SK-N-SH (cell line): ENCODE data around the gene SLX4IP. TPM values are rescaled to one million over a fixed set of nuclear protein-coding genes. Genes with fewer than 3 reads are reported as not detected.

Source experiments
- CTCF ChIA-PET: fragments of 300-600, 350-600 bp; formaldehyde crosslinking; extraction: SDS; loops from one replicate; lab custom pipeline; 2021; lab: Yijun Ruan, JAX
- POLR2A ChIA-PET: fragments of 350-600 bp; sonication (Branson Sonifier 250); formaldehyde crosslinking; extraction: SDS; loops from one replicate; lab custom pipeline; 2020; ENCODE audit warnings: antibody characterized with exemption, inconsistent platforms; lab: Yijun Ruan, JAX
- DNase-seq: peaks from one replicate; pipeline ENCODE4 v3.0.0; 2012
- H2AFZ ChIP-seq: fragments of 200-600 bp; sonication (generic); 2 replicates; pipeline ENCODE4 v1.8.1; 2016; ENCODE audit warnings: antibody characterized with exemption, mild to moderate bottlenecking, low read depth
- H3F3A ChIP-seq: fragments of 200-600 bp; sonication (generic); replicated peaks from 2 replicates; pipeline ENCODE3; 2016; ENCODE audit warnings: antibody characterized with exemption, mild to moderate bottlenecking; ENCODE audit not compliant: insufficient read depth
- H3K27ac ChIP-seq, 2 experiments: fragments of 200-500 bp in 1 of 2; fragments of 200-600 bp in 1 of 2; sonication (Bioruptor generic) in 1 of 2; sonication (generic), shearing (Covaris generic) in 1 of 2; 2 replicates each; pipeline versions ENCODE4 v1.5.1 to v1.6.1; 2014 to 2016; ENCODE audit warnings: low read depth in 2 of 2, inconsistent platforms in 1 of 2, low read length in 1 of 2, mild to moderate bottlenecking in 1 of 2, mixed read lengths in 1 of 2
- H3K27me3 ChIP-seq: fragments of 200-600 bp; sonication (generic), shearing (Covaris generic); 2 replicates; pipeline ENCODE4 v1.6.1; 2016; ENCODE audit warnings: mixed run types; ENCODE audit not compliant: insufficient read depth
- H3K36me3 ChIP-seq, 2 experiments: fragments of 200-500 bp in 1 of 2; fragments of 200-600 bp in 1 of 2; sonication (Bioruptor generic) in 1 of 2; sonication (generic) in 1 of 2; replicated peaks in 1 of 2; 2 replicates each; pipeline versions ENCODE3 to v1.5.1; 2014 to 2016; ENCODE audit warnings: low read length in 1 of 2, mild to moderate bottlenecking in 1 of 2; ENCODE audit not compliant: insufficient read depth in 2 of 2, control insufficient read depth in 1 of 2
- H3K4me1 ChIP-seq, 2 experiments: fragments of 200-500 bp in 1 of 2; fragments of 200-600 bp in 1 of 2; sonication (Bioruptor generic) in 1 of 2; sonication (generic), shearing (Covaris generic) in 1 of 2; 2 replicates each; pipeline versions ENCODE4 v1.5.1 to v1.6.1; 2014 to 2016; ENCODE audit warnings: low read depth in 1 of 2, low read length in 1 of 2, mixed run types in 1 of 2; ENCODE audit not compliant: insufficient read depth in 2 of 2, control insufficient read depth in 1 of 2
- H3K4me2 ChIP-seq: fragments of 200-600 bp; sonication (generic), shearing (Covaris generic); 2 replicates; pipeline ENCODE4 v1.6.1; 2017; ENCODE audit warnings: mixed run types
- H3K4me3 ChIP-seq, 2 experiments: fragments of 200-500 bp in 1 of 2; fragments of 200-600 bp in 1 of 2; sonication (Bioruptor generic) in 1 of 2; sonication (generic), shearing (Covaris generic) in 1 of 2; 2 replicates each; pipeline versions ENCODE4 v1.5.1 to v1.8.1; 2014 to 2016; ENCODE audit warnings: low read depth in 2 of 2, inconsistent platforms in 1 of 2, low read length in 1 of 2, mild to moderate bottlenecking in 1 of 2, mixed read lengths in 1 of 2, moderate library complexity in 1 of 2
- H3K79me2 ChIP-seq: fragments of 200-600 bp; sonication (generic); 2 replicates; pipeline ENCODE4 v1.8.1; 2017; ENCODE audit warnings: mild to moderate bottlenecking; ENCODE audit not compliant: insufficient read depth
- H3K9ac ChIP-seq: fragments of 200-600 bp; sonication (generic); 2 replicates; pipeline ENCODE4 v1.6.1; 2017; ENCODE audit warnings: mixed run types
- H3K9me2 ChIP-seq: fragments of 200-600 bp; sonication (generic); 2 replicates; pipeline ENCODE4 v1.6.1; 2017; ENCODE audit warnings: mixed run types
- H3K9me3 ChIP-seq: fragments of 200-600 bp; sonication (generic); 2 replicates; pipeline ENCODE4 v1.6.1; 2017; ENCODE audit warnings: mixed run types, mild to moderate bottlenecking, moderate library complexity
- H4K20me1 ChIP-seq: fragments of 200-600 bp; sonication (generic); 2 replicates; pipeline ENCODE4 v1.6.1; 2017; ENCODE audit warnings: mild to moderate bottlenecking, mixed run types; ENCODE audit not compliant: insufficient read depth
- CHD2 ChIP-seq: fragments of 150-350 bp; IDR thresholded peaks from 2 replicates; pipeline ENCODE4 v1.6.1; 2018; ENCODE audit warnings: low read length; ENCODE audit not compliant: partially characterized antibody
- CTCF ChIP-seq: fragments of 200-600 bp; sonication (generic); IDR thresholded peaks from 2 replicates; pipeline ENCODE4 v1.6.1; 2017; ENCODE audit warnings: antibody characterized with exemption, mild to moderate bottlenecking, moderate library complexity
- ELF1 ChIP-seq: IDR thresholded peaks from 2 replicates; pipeline ENCODE4 v1.4.0; 2012
- FOSL2 ChIP-seq: IDR thresholded peaks from 2 replicates; pipeline ENCODE4 v1.4.0; 2012; ENCODE audit warnings: low read depth, mild to moderate bottlenecking, moderate library complexity, borderline replicate concordance
- FOXJ3 ChIP-seq: sonication (generic); formaldehyde crosslinking; IDR thresholded peaks from 2 replicates; pipeline ENCODE4 v1.5.1; 2020; ENCODE audit warnings: mild to moderate bottlenecking, missing genetic modification reagents
- FOXM1 ChIP-seq: IDR thresholded peaks from 2 replicates; pipeline ENCODE4 v1.4.0; 2012; ENCODE audit warnings: low read depth, mild to moderate bottlenecking
- GATA2 ChIP-seq: sonication (generic); formaldehyde crosslinking; IDR thresholded peaks from 2 replicates; pipeline ENCODE4 v1.5.0; 2020; ENCODE audit warnings: mild to moderate bottlenecking, missing genetic modification reagents
- IRF3 ChIP-seq: fragments of 150-350 bp; IDR thresholded peaks from 2 replicates; pipeline ENCODE4 v1.6.1; 2016; ENCODE audit warnings: mild to moderate bottlenecking, low read depth, low read length
- JUND ChIP-seq: IDR thresholded peaks from 2 replicates; pipeline ENCODE4 v1.4.0; 2012
- MXI1 ChIP-seq: IDR thresholded peaks from 2 replicates; pipeline ENCODE4 v1.6.1; 2012; ENCODE audit warnings: mild to moderate bottlenecking, low read depth, low read length, improper control_type of control experiment
- NFIC ChIP-seq: IDR thresholded peaks from 2 replicates; pipeline ENCODE4 v1.4.0; 2012; ENCODE audit warnings: borderline replicate concordance
- POLR2AphosphoS5 ChIP-seq: IDR thresholded peaks from 2 replicates; pipeline ENCODE4 v1.6.1; 2012; ENCODE audit warnings: low read depth, low read length
- RAD21 ChIP-seq: IDR thresholded peaks from 2 replicates; pipeline ENCODE4 v1.6.1; 2012; ENCODE audit warnings: mild to moderate bottlenecking, low read length
- RCOR1 ChIP-seq: fragments of 150-350 bp; IDR thresholded peaks from 2 replicates; pipeline ENCODE4 v1.6.1; 2017; ENCODE audit warnings: antibody characterized with exemption, low read length
- REST ChIP-seq: IDR thresholded peaks from 2 replicates; pipeline ENCODE4 v1.6.1; 2012; ENCODE audit warnings: mild to moderate bottlenecking, low read depth, low read length, moderate library complexity
- TAF1 ChIP-seq: IDR thresholded peaks from 2 replicates; pipeline ENCODE4 v1.6.1; 2012; ENCODE audit warnings: low read depth, mild to moderate bottlenecking, low read length, moderate library complexity, borderline replicate concordance
- TCF12 ChIP-seq: IDR thresholded peaks from 2 replicates; pipeline ENCODE4 v1.4.0; 2012
- USF2 ChIP-seq: fragments of 150-350 bp; IDR thresholded peaks from 2 replicates; pipeline ENCODE4 v1.6.1; 2017; ENCODE audit warnings: antibody characterized with exemption, low read length, low read depth, borderline replicate concordance
- YY1 ChIP-seq: IDR thresholded peaks from 2 replicates; pipeline ENCODE4 v1.4.0; 2012; ENCODE audit warnings: low read depth, mild to moderate bottlenecking
- ZBTB33 ChIP-seq: IDR thresholded peaks from 2 replicates; pipeline ENCODE4 v1.4.0; 2012; ENCODE audit warnings: low read depth, borderline replicate concordance
- WGBS: methylation state at CpG from one replicate; pipeline ENCODE4 v1.1.6; 2017; ENCODE audit warnings: low lambda C conversion rate; 5-methylcytosine and 5-hydroxymethylcytosine counted together
- polyA plus RNA-seq, 3 experiments: library from polyadenylated mRNA; depleted of rRNA; stranded (reverse); fragments of >200 nt; gene quantifications; 2 replicates each; pipeline ENCODE4 v1.2.3, GENCODE V29; 2012

The SLX4IP gene
- polyA plus RNA-seq, 1 of the 3 experiments (the other 2 are of a cell fraction), result 1.3 TPM

GRCh38 chr20:10496465-10496864, 61.4 kb downstream of the SLX4IP start:
- POLR2A ChIA-PET, result no interaction called here

More at GRCh38 chr20:10496465-10496864, 61.4 kb downstream of the SLX4IP start:
- WGBS, result 97% methylated on average over 2 of the region's 2 CpGs
- no peak for TF ChIP-seq NFIC
- TF ChIP-seq CHD2, result no peak
- no peak for TF ChIP-seq ZBTB33
- TF ChIP-seq CTCF, result no peak
- no peak for TF ChIP-seq RCOR1
- TF ChIP-seq USF2, result no peak
- no peak for TF ChIP-seq RAD21
- no peak for TF ChIP-seq IRF3
- no peak for TF ChIP-seq FOXJ3
- no peak for TF ChIP-seq TCF12
- TF ChIP-seq FOXM1, result no peak
- no peak for TF ChIP-seq TAF1
- TF ChIP-seq JUND, result no peak
- no peak for TF ChIP-seq GATA2
- no peak for TF ChIP-seq YY1
- TF ChIP-seq FOSL2, result no peak
- TF ChIP-seq ELF1, result no peak
- no peak for TF ChIP-seq MXI1
- TF ChIP-seq REST, result no peak
- TF ChIP-seq POLR2AphosphoS5, result no peak
- Histone ChIP-seq H3K4me3 (no peak overlapping the region), H3K9ac (no peak overlapping the region), H3K36me3 (no peaks in the 10 kb centered on the region), H2AFZ (no peak overlapping the region), H3F3A (no peaks in the 10 kb centered on the region), H3K9me3 (no peaks in the 10 kb centered on the region), H3K27me3 (no peaks in the 10 kb centered on the region), H3K4me2 (no peak overlapping the region), H3K9me2 (no peaks in the 10 kb centered on the region), H3K27ac (no peak overlapping the region), H3K4me1 (peaks cover 3 to 4% of the 10 kb centered on the region in 2 experiments; a peak in 3 of 4 replicates), H3K79me2 (peaks cover 6% of the 10 kb centered on the region), H4K20me1 (no peaks in the 10 kb centered on the region)
- DNase-seq, result no peak
- CTCF ChIA-PET, result interaction anchor here (1.4 kb wide), 1 partner anchor 770 kb away, joined by 4 read pairs; no protein-coding TSS in a partner anchor
